Endothelial cell of umbilical vein (primary cell): ENCODE measurements around the gene CELSR1. TPM values are rescaled to one million over a fixed set of nuclear protein-coding genes. Genes with fewer than 3 reads are reported as not detected.

Experiments
- BruUV-seq: library from RNA; stranded (reverse); fragments of 400-500 nt; replicated peaks from 2 replicates; lab custom pipeline; 2021; lab: Mats Ljungman, UMichigan
- CTCF ChIA-PET: fragments of 300-600, 350-600 bp; sonication (Branson Sonifier 250); formaldehyde crosslinking; loops from one replicate; lab custom pipeline; 2021; ENCODE audit warnings: antibody characterized with exemption, inconsistent platforms; lab: Charles Lee
- POLR2A ChIA-PET: fragments of 300-600, 350-600 bp; sonication (Branson Sonifier 250); formaldehyde crosslinking; loops from one replicate; lab custom pipeline; 2021; ENCODE audit warnings: antibody characterized with exemption, inconsistent platforms; lab: Charles Lee
- DNase-seq: peaks from one replicate; pipeline ENCODE4 v3.0.0-alpha.2; 2011; ENCODE audit warnings: low read depth, low spot score
- FAIRE-seq: peaks from 2 replicates; lab custom pipeline; 2011; peaks lifted over from hg19 to GRCh38; lab: Jason Lieb, UNC
- H2AFZ ChIP-seq: 2 replicates; pipeline ENCODE4 v1.6.0; 2012; ENCODE audit warnings: low read depth, low read length, control low read depth, inconsistent platforms
- H3K27ac ChIP-seq: 2 replicates; pipeline ENCODE4 v1.5.1; 2011; ENCODE audit warnings: low read depth, mild to moderate bottlenecking, control low read depth, low read length, moderate library complexity; ENCODE audit not compliant: insufficient read depth
- H3K27me3 ChIP-seq, 2 experiments: 2 replicates each; pipeline versions ENCODE4 v1.6.0 to v1.6.1; 2011; ENCODE audit warnings: low read length in 2 of 2, mixed read lengths in 1 of 2; ENCODE audit not compliant: control insufficient read depth in 2 of 2, insufficient read depth in 2 of 2
- H3K36me3 ChIP-seq, 2 experiments: 2 replicates in 1 of 2; 3 replicates in 1 of 2; pipeline ENCODE4 v1.5.1; 2011; ENCODE audit warnings: low read length in 2 of 2, mild to moderate bottlenecking in 1 of 2, moderate library complexity in 1 of 2; ENCODE audit not compliant: control insufficient read depth in 2 of 2, insufficient read depth in 2 of 2; ENCODE audit errors: extremely low read depth in 1 of 2
- H3K4me1 ChIP-seq: 3 replicates; pipeline ENCODE4 v1.5.1; 2011; ENCODE audit warnings: mild to moderate bottlenecking, low read length; ENCODE audit not compliant: control insufficient read depth, insufficient read depth; ENCODE audit errors: extremely low read depth
- H3K4me2 ChIP-seq: 2 replicates; pipeline ENCODE4 v1.6.1; 2011; ENCODE audit warnings: low read length, control low read depth, mixed read lengths; ENCODE audit not compliant: insufficient read depth
- H3K4me3 ChIP-seq, 3 experiments: fragments of 200-600 bp in 1 of 3; sonication (generic), shearing (Covaris generic) in 1 of 3; replicated peaks in 1 of 3; 2 replicates each; pipeline ENCODE4 v1.5.1; 2011 to 2016; ENCODE audit warnings: control low read depth in 3 of 3, low read length in 3 of 3, mild to moderate bottlenecking in 2 of 3, inconsistent platforms in 1 of 3, low read depth in 1 of 3, moderate library complexity in 1 of 3; ENCODE audit not compliant: insufficient read depth in 1 of 3
- H3K79me2 ChIP-seq: 2 replicates; pipeline ENCODE4 v1.6.0; 2012; ENCODE audit warnings: low read length, inconsistent platforms; ENCODE audit not compliant: control insufficient read depth, insufficient read depth
- H3K9ac ChIP-seq: replicated peaks from 2 replicates; pipeline ENCODE3; 2011; ENCODE audit warnings: low read length, control low read depth; ENCODE audit not compliant: insufficient read depth; ENCODE audit errors: extremely low read depth
- H3K9me1 ChIP-seq: replicated peaks from 3 replicates; pipeline ENCODE4 v1.6.0; 2011; ENCODE audit warnings: mild to moderate bottlenecking, low read length; ENCODE audit not compliant: control insufficient read depth, insufficient read depth; ENCODE audit errors: extremely low read depth
- H3K9me3 ChIP-seq: replicated peaks from 2 replicates; pipeline ENCODE4 v1.5.1; 2012; ENCODE audit warnings: low read length, inconsistent platforms; ENCODE audit not compliant: control insufficient read depth, insufficient read depth
- H4K20me1 ChIP-seq: replicated peaks from 2 replicates; pipeline ENCODE3; 2011; ENCODE audit warnings: mild to moderate bottlenecking, low read length; ENCODE audit not compliant: control insufficient read depth, insufficient read depth; ENCODE audit errors: extremely low read depth
- EZH2 ChIP-seq: IDR thresholded peaks from 2 replicates; pipeline ENCODE4 v1.6.1; 2012; ENCODE audit warnings: borderline replicate concordance, low read depth, mild to moderate bottlenecking, moderate library complexity, low read length, inconsistent platforms; ENCODE audit not compliant: severe bottlenecking
- FOS ChIP-seq: IDR thresholded peaks from 2 replicates; pipeline ENCODE4 v1.6.1; 2011; ENCODE audit warnings: mild to moderate bottlenecking, low read length, moderate library complexity, borderline replicate concordance; ENCODE audit not compliant: insufficient read depth
- GATA2 ChIP-seq: IDR thresholded peaks from 2 replicates; pipeline ENCODE4 v1.7.0; 2011; ENCODE audit warnings: low read depth, mild to moderate bottlenecking, moderate library complexity, mixed read lengths, low read length; ENCODE audit not compliant: insufficient read length, insufficient read depth
- JUN ChIP-seq: IDR thresholded peaks from 2 replicates; pipeline ENCODE4 v1.6.1; 2011; ENCODE audit warnings: borderline replicate concordance, low read depth; ENCODE audit not compliant: insufficient read length, insufficient read depth
- MYC ChIP-seq: IDR thresholded peaks from one replicate; pipeline ENCODE4 v1.6.1; 2011; ENCODE audit warnings: mild to moderate bottlenecking, low read depth, low read length
- POLR2A ChIP-seq: IDR thresholded peaks from 2 replicates; pipeline ENCODE4 v1.6.1; 2012; ENCODE audit warnings: low read depth, mild to moderate bottlenecking, control low read depth, low read length
- dilution Hi-C: fragments of 300-500 bp; cut with MboI; formaldehyde crosslinking; loops from one replicate; pipeline ENCODE4 v1.15.0; 2019; ENCODE audit warnings: low sequenced_read_pairs; ENCODE audit not compliant: extremely low pct_ligation_motif_present
- intact Hi-C: fragments of 100-400 bp; cut with micrococcal nuclease; formaldehyde crosslinking; loops from one replicate; pipeline ENCODE4 v1.10.0; 2022
- polyA plus RNA-seq, 4 experiments: library from polyadenylated mRNA; depleted of rRNA in 3 of 4; stranded (reverse) in 3 of 4; unstranded in 1 of 4; fragments of >200 nt; gene quantifications; 2 replicates each; pipeline versions ENCODE4 v1.2.1 to v1.2.3, GENCODE V29; 2011 to 2012; ENCODE audit warnings: missing spikeins in 1 of 4
- total RNA-seq: library from RNA; stranded (reverse); gene quantifications from 2 replicates; pipeline ENCODE4 v1.2.3, GENCODE V29; 2021
- TF ChIP-seq, protein P1 (sequence below), 2 donors: IDR thresholded peaks; 1 replicate in 1 of 2; 2 replicates in 1 of 2; pipeline ENCODE4 v1.5.1; 2011; ENCODE audit warnings: low read length in 2 of 2, mild to moderate bottlenecking in 2 of 2, moderate library complexity in 2 of 2, control low read depth in 1 of 2, inconsistent platforms in 1 of 2, low read depth in 1 of 2; ENCODE audit not compliant: insufficient read depth in 1 of 2; ENCODE audit errors: extremely low read depth in 1 of 2
- TF ChIP-seq, protein P2 (sequence below): IDR thresholded peaks from 2 replicates; pipeline ENCODE4 v1.6.1; 2011; ENCODE audit not compliant: insufficient read depth, insufficient read length

Gene CELSR1
- total and polyA plus RNA-seq, 2 donors (not counting 3 experiments of a cell fraction or from before 2014, with no cell fraction given): 3.7 to 5.4 TPM

DNA sequence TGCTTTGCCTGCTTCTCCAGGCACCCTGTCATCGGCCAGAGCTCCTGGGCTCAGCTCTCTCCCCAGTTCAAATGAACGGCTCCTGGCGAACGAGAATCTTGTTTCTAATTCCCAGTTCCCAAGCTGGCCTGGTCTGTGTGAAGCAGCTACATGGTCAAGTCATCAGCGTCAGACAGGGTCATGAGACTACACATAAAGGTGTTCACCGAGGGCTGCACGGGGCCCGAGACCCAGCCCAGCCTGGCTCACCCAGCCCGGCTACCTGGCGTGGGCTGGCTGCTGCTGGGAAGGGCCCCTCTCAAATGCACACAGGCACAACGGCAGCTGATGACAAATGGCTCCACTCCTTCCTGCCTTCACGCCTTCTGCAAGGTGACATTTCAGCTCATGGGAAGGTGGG is 14.6 kb upstream of the CELSR1 start:
- H3K4me2 ChIP-seq: no peak overlapping the region
- H3K36me3 ChIP-seq: no peaks in the 10 kb centered on the region
- peaks cover 0 to 2% of the 10 kb centered on the region in 2 experiments for H3K27me3 ChIP-seq
- FAIRE-seq: no peak
- peaks cover 10% of the 10 kb centered on the region for H3K4me1 ChIP-seq
- ChIA-PET POLR2A (no interaction called here), CTCF (interaction anchor here (1.6 to 4.4 kb wide), 3 partner anchors 10 to 184 kb away, joined by 4 to 22 read pairs (median 12); no protein-coding TSS in a partner anchor)
- no peak overlapping the region for H3K27ac ChIP-seq
- H3K4me3 ChIP-seq: no peak overlapping the region
- no peaks in the 10 kb centered on the region for H3K79me2 ChIP-seq
- no peak overlapping the region for H2AFZ ChIP-seq
- H3K9ac ChIP-seq: no peak overlapping the region
- intact Hi-C loops (no loop called here), dilution Hi-C loops (no loop called here)
- BruUV-seq: no TSS peak
- DNase-seq: no peak
- TF ChIP-seq GATA2 (no peak), POLR2A (no peak), JUN (no peak), MYC (no peak), EZH2 (no peak), FOS (no peak)
- TF ChIP-seq, protein P1, sequence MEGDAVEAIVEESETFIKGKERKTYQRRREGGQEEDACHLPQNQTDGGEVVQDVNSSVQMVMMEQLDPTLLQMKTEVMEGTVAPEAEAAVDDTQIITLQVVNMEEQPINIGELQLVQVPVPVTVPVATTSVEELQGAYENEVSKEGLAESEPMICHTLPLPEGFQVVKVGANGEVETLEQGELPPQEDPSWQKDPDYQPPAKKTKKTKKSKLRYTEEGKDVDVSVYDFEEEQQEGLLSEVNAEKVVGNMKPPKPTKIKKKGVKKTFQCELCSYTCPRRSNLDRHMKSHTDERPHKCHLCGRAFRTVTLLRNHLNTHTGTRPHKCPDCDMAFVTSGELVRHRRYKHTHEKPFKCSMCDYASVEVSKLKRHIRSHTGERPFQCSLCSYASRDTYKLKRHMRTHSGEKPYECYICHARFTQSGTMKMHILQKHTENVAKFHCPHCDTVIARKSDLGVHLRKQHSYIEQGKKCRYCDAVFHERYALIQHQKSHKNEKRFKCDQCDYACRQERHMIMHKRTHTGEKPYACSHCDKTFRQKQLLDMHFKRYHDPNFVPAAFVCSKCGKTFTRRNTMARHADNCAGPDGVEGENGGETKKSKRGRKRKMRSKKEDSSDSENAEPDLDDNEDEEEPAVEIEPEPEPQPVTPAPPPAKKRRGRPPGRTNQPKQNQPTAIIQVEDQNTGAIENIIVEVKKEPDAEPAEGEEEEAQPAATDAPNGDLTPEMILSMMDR (IDR thresholded peaks at IDR 0.05; ENCODE audit: extremely low read depth in 1 of 2, insufficient read depth in 1 of 2, low read depth in 1 of 2, low read length in 2 of 2): no peak
- TF ChIP-seq, protein P2, sequence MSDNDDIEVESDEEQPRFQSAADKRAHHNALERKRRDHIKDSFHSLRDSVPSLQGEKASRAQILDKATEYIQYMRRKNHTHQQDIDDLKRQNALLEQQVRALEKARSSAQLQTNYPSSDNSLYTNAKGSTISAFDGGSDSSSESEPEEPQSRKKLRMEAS: no peak
- no peaks in the 10 kb centered on the region for H4K20me1 ChIP-seq
- H3K9me1 ChIP-seq: no peaks in the 10 kb centered on the region
- H3K9me3 ChIP-seq: no peaks in the 10 kb centered on the region
